NCI-H2196 treated with DMSO at 0.1 percent for 48 hours (cell line): Measurements from ENCODE around the gene MLLT11.

Source experiments
- DNase-seq: peaks from one replicate; lab custom pipeline; 2025; ENCODE audit not compliant: unreplicated experiment; lab: John Stamatoyannopoulos, UW

Gene MLLT11, protein sequence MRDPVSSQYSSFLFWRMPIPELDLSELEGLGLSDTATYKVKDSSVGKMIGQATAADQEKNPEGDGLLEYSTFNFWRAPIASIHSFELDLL

DNA sequence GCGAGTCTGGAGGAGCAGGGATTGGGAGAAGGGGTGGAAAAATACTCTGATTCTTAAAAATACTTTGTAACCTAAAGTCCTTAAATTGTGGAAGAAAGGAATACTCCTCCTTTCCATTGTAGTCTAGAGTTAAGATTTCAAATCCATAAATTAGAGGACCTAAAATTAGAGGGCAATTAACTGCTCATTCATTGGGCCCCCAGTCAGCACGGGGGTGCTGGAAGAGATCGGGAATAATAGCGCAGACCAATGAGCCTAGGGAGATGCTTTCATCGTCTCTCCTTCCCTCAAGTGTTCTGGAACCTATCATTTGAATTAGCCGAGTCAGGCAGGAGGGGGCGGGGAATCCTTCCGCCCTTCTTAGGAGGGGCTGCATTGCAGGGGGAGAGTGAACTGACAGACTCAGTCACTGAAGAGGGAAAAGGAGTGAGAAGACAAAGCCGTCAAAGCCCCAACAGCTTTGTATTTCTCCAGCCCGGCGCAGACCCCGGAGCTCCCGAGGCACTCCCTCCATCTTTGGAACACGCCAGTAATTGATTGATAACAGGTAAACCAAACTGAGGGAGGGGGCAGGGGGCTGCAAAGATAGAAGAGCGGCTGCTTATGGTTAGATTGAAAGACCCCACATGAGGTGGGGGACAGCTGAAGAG, at the start of gene MLLT11:
MLLT11 (plus strand) TSS at position 391 of the 650 bp plus-strand sequence. CDS start 6,828 bp downstream, outside the sequence.
- DNase-seq: no peak

DNA sequence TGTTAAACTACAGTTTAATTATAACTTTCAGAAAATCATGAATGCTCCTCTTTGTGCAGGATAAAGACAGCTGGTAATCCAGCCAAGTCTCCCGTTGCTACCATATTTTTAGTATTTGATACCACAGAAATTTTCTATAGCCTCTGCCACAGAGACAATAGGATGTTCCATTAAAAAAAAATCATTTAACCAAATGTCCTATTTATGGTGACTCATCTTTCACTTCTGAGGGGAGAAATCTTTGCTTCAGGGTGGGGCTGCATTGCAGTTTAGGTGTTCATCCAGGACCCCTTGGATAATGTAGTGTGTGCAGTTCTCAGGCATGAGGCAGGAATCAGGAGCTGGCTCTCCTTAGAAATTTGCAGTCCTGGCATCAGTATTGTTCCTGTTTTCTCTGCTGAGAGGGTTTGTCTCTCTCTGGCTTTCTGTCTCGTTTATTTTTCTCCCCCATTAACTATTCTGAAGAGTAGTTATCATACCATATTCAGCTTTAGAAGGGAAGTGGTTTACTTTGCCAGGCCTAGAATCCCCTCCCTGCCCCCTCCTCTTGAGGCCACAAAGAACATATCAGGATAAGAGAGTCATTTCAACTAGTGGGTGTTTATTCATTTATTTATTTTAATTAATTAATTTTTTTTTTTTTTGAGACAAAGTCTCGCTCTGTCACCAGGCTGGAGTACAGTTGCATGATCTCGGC, 48.9 kb upstream of the MLLT11 start:
- DNase-seq: no peak

DNA sequence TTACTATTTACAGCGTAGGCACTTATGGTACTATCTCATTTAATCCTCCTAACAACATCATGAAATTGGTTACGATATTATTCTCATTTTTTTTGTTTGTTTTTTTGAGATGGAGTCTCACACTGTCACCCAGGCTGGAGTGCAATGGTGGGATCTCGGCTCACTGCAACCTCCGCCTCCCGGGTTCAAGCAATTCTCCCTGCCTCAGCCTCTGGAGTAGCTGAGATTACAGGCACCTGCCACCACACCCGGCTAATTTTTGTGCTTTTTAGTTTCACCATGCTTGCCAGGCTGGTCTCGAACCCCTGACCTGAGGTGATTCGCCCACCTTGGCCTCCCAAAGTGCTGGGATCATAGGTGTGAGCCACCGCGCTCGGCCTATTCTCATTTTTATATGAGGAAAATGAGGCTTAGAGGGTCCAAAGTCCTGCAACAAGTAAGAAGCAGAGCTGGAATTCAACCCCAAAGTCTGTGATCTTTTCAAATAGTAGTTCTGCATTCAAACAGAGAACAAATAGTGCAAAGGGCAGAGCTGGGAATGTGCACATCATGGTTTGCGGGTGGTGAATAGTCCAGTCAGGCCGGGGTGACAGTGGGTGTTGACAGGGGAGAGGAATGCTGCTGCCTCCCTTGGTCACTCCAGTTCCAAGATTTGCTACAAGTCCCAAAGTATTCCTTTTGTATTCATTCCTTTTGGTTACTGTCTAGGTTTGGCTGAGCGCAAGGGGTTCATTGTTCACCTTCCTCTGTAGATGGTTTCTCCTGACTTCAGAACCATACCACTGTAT, 47.3 kb upstream of the MLLT11 start:
- no peak for DNase-seq

DNA sequence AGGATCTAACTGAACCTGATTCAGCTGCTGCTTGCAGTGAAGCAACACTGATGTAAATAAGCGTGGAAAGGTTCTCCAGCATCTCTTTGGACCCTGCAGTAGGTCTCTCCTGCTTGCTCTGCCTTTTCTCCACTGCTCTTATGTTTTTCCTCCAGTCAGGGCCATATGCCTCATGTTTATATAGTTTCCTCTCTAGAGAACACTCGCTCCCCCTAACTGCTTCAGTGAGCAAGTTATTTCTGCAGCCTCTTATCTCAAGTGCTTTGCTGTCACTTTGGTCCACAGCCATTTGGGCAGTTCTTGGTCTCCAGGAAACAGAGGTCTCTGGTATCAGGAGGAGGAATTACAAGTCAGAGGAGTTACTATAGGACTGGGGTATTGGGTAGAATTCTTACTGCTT, 46.7 kb upstream of the MLLT11 start:
- DNase-seq: no peak

DNA sequence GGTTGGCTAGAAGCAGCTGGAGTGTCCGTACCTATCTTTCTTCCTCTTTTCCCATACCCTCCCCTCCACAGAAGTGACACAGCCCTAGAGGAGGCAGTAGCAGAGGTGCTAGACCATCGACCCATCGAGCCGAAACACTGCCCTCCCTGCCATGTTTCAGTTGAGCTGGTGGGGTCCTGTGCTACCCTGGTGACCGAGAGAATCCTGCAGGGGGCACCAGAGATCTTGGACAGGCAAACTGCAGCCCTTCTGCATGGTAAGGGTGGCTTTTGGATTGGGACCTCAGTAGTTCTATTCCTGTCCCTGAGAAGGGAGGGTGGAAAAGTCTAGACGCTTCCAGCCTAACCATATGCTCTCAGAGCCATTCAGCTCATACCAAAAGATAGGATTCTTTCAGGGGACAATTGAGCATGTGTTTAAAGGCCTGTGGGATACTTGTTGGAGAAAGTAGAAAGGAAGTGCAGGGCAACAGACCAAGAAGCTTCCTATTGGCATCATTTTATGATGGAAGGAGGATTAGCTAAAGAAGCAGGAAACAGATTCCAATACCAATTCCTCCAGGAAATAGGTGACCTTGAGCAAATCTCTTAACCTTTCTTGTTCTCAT, 35.6 kb upstream of the MLLT11 start:
- DNase-seq: no peak

DNA sequence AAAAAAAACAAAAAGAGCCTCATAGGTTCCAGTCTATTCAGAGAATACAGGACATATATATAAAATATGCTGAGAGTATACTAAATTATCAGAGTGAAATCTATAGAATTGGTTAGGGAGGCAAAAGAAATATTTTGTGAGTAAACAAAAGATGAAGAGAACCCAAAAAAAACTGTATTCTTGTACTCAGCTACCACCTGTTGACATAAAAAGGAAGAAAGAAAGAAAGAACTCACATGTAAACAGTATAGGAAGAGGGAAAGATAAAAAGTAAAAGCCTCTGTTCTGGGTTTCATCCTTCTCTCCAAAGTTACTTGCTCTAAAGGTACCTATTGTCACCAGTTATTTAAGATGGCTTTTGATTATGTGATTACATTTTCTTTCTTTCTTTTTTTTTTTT, 33.7 kb upstream of the MLLT11 start:
- no peak for DNase-seq

DNA sequence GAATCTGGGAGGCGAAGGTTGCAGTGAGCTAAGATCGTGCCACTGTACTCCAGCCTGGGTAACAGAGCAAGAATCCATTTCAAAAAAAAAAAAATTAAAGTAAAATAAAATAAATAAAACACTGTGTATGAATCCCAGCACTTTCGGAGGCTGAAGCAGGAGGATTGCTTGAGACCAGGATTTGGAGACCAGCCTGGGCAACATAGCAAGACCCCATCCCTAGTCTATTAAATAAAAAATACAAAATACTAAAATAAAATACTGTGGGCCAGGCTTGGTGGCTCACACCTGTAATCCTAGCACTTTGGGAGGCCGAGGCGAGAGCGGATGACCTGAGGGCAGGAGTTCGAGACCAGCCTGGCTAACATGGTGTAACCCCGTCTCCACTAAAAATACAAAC, 28.0 kb upstream of the MLLT11 start:
- no peak for DNase-seq

DNA sequence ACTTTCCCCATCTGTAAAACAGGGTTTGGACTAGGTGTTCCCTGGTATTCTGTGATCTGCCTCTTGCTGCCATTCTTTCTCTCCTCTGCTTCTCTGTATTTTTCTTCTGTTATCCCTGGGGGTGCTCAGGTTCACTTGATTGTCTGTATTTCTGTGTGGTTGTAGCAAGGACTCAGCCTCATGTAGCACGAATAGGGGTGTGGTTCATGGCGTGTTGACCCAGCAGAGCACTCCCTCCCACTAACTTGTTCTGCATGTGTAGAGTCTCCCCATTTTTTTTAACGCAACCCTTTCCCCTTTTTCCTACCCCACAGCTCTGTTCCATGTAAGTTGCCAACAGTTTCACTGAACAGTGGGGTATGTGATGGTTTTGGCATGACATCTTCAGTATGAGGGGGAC, 25.0 kb upstream of the MLLT11 start:
- no peak for DNase-seq

DNA sequence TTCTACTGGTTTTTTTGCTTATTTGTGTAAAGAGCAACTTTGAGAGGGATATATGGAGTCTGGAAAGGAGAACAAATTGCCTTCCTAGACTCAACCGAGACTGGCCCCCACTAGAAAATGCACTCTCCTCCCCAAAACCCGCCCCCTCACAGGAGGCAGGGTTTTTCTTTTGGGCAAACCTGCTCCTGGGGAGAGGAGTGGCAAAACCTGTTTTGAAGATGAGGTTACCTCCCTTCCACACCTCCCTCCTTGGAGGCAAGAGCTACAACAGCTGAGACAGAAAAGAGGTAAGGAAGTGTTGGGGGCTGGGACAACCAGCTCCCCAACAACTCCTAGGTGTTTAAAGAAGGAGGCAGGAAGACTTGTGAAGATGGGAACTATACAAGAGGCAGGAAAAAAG, 23.8 kb upstream of the MLLT11 start, which contains the start of gene BNIPL:
BNIPL (plus strand) TSS at position 231 of the 400 bp plus-strand sequence; CDS start at position 371, 140 bp downstream.
- DNase-seq: no peak

DNA sequence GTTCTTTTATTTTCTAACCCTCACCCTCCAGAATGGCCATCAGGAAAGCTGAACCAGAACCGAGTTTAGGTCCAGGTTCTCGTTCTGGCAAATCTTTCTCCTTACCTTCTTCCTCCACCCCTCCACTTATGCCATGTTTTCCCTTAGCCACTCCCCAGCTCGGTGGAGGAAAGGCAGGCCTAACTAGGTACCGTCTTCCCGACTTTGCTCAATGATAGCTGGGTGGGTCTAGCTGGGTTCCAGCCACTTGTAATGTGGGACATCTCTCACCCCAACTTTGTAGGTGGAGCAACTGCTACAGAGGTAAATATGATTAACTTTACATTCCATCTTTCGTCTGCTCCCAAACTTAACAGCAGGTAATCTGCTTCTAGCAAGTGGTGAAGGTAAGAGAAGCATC, 23.2 kb upstream of the MLLT11 start:
- no peak for DNase-seq

DNA sequence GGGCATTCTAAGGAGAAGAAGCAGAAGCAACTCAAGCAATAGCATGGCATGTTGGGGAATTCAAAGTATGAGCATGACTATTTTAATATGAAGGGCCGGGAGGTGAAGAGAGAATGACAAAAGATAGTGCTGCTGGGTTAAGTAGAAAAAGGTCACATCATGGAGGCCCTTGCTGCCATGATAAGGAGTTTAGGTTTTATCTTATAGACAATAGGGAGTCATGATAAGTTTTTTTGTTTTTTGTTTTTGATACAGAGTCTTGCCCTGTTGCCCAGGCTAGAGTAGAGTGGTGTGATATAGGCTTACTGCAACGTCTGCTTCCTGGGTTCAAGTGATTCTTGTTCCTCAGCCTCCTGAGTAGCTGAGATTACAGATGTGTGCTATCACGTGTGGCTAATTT, 20.7 kb upstream of the MLLT11 start:
- DNase-seq: no peak

DNA sequence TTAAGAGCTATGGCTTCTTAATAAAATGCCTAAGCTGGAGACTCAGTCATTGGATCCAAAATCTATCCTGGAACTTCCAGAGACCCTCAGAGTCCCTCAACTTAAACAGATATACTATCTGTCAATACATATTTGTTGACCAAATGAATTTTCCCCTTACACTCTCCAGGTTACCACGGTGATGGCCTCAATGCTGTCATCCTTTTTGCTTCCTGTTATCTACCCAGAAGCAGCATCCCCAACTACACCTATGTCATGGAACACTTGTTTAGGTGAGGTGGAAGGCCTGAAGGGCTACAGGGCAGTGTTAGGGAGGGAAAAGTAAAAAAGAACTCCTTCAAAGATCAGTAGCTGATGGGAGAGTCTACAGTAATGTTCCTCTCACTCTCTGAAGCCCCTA, 17.0 kb upstream of the MLLT11 start:
- no peak for DNase-seq

DNA sequence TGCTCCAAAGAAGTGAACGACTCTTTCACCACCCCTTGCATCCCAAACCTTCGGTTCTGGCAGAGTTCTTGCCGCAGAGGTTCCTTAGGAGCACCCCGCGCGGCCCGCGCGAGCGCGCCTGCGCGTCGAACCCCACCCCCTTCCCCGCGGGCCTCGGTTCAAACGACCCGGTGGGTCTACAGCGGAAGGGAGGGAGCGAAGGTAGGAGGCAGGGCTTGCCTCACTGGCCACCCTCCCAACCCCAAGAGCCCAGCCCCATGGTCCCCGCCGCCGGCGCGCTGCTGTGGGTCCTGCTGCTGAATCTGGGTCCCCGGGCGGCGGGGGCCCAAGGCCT, 12.6 kb upstream of the MLLT11 start, which contains the start of gene C1orf56:
C1orf56 (plus strand) TSS at position 161 of the 334 bp plus-strand sequence; CDS start at position 258, 97 bp downstream.
- DNase-seq: peak; percentile 55

DNA sequence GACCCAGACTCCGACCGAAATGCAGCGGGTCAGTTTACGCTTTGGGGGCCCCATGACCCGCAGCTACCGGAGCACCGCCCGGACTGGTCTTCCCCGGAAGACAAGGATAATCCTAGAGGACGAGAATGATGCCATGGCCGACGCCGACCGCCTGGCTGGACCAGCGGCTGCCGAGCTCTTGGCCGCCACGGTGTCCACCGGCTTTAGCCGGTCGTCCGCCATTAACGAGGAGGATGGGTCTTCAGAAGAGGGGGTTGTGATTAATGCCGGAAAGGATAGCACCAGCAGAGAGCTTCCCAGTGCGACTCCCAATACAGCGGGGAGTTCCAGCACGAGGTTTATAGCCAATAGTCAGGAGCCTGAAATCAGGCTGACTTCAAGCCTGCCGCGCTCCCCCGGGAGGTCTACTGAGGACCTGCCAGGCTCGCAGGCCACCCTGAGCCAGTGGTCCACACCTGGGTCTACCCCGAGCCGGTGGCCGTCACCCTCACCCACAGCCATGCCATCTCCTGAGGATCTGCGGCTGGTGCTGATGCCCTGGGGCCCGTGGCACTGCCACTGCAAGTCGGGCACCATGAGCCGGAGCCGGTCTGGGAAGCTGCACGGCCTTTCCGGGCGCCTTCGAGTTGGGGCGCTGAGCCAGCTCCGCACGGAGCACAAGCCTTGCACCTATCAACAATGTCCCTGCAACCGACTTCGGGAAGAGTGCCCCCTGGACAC, 12.1 kb upstream of the MLLT11 start:
- peak; percentile 38 for DNase-seq

DNA sequence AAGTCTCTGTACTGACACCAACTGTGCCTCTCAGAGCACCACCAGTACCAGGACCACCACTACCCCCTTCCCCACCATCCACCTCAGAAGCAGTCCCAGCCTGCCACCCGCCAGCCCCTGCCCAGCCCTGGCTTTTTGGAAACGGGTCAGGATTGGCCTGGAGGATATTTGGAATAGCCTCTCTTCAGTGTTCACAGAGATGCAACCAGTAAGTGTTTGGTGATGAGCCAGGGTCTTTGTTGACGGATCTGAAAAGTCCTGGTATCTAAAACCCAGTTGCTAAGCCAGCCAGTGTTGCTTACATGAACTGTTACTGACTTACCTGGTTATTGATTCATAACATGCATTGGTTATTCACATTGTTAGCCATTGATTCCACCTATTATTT, 11.6 kb upstream of the MLLT11 start:
- DNase-seq: no peak

DNA sequence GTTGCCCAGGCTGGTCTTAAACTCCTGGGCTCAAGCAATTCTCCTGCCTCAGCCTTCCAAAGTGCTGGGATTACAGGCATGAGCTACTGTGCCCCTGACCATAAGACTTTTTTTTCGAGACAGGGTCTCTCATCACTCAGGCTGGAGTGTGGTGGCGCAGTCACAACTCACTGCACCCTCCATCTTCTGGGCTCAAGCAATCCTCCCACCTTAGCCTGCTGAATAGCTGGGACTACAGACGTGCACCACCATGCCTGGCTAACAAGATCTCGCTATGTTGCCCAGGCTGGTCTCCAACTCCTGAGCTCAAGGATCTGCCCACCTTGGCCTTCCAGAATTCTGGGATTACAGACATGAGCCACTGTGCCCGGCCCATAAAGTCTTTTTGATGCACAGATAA, 10.7 kb upstream of the MLLT11 start:
- no peak for DNase-seq

DNA sequence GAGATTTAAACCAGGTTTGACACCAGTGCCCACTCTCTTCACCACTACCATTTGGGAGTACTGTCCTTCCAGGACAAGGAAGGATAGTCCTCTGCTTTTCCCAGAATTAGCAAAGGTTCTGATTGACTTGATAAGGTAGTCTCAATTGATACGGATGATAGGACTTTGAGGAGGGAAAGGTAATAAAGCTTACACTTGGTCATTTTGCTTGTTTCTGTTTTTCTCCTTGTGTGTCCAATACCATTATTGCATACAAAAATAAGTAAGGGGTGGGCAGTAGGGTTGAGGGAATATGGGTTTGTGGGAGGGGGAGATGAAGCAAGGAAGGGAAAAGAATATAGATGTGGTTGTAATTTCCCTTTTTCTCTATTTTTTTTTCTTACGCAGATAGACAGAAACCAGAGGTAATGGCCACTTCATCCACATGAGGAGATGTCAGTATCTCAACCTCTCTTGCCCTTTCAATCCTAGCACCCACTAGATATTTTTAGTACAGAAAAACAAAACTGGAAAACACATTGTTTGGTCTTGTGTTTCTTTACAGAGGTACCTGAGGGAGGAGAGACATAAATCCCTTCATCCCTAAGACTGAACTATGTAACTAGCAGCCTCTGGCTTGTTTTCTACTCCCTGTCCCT, 10.0 kb upstream of the MLLT11 start:
- DNase-seq: no peak

DNA sequence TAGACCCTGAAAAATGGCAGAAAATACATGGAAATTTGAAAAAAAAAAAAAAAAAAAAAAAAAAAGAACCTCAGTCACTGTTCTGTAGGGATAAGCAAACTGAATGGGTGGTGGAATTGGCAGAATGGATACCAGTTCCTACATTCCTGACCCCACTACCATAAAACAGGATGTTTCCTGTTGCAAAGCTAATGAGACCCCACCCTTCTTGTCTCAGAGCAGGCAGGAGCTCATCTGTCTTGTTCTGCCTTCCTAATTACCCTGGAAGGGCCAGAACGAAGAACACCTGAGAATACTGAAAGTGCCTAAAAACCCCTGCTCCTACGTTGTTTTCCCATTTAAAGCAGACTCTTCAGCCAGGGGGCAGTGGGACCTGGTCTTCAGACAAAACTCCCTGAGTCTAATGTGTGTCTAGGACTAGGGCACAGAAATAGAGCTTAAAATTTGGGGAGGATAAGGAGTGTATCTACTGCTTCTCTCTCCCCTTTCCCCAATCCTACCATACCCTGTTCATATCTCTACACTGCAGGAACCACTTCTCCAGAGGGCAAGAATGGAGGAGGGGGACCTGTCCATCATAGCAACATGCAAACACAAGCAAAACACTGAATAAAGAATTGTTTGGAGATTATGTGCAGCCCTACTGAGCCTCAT, 8.7 kb upstream of the MLLT11 start:
- DNase-seq: no peak

DNA sequence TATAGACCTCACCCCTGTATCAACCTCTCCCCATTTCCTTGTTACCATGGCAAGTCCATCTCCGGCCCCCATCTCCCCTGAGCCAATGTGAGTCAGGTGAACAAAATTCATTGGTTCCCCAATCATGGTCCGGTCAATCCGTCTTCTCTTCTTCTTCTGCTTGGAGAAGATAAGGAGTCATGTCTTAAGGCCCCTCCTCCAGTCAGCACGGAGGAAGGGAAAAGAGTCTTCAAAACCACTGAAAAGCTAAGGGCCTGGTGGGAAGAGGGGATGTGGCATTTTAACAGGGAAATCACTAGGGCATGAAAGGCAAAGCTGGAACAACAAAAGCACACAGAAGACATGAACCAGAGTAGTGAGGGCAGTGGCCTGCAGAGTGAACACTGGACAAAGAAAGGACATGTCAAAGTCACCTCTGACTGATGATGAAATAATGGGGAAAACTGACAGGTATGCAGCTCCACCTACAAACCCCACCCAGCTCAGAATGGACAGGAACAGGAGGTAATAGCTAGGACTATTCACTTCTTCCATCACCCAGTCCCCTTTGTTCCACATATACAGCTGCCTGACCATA, 5.1 kb upstream of the MLLT11 start:
- DNase-seq: no peak
